Embryonic facial prominence (tissue), 1 donor: ENCODE data around the gene FTO.
"Not testable (repeated sequence)": the region's sequence is repeated elsewhere in the genome, so short reads cannot be mapped to it uniquely, and the experiment has no call there.

Source experiments
- DNase-seq: peaks from one replicate; pipeline ENCODE4 v3.0.0-alpha.2; 2016; ENCODE audit errors: extremely low spot score

The FTO gene

DNA sequence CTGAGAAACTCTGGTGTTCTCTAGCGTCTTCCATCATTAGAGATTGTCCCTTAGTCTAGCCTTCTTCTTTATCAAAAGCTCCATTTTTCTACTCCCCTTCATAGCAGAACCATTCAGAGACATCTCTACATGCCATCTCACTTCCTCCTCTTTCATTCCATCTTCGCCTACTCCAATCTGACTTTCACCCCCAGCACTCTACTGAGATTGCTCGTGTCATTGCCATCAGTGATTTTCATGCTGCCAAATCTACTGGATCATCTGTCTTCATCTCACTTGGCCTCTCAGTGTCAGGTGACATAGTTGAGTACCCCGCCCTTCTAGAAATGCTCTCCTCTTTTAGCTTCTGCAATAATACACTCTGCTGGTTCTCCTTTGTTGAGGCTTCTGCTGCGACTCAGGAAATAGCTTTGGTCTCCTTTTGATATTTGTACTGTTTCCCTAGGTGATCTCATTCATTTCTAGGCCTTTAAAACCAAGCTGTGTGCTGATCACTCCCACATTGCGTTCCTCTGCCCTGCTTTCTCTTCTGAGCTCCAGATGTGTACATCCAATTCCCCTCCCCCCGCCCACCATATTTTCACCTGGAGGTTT lies 119.1 kb downstream of the FTO start:
- no peak for DNase-seq

GRCh38 chr16:53826658-53827057 lies 122.7 kb downstream of the FTO start:
- no peak for DNase-seq

DNA sequence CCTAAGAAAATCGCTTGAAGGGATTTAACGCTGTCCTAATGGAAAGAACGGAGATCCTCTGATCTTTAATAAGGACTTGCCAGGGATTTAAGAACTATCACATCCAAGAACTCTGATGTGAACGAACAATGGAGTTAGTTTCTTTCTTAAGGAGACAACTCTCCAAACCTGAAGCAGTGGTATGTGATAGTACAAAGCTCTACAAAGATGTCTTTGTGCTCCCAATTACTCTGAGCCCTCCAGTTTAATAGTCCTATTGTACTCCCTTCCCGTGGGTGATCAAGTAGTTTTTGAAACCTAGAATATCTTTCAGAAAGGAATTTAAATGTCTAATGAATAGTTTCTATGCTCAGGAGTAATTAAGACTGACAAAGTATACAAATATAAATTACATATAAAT lies 123.8 kb downstream of the FTO start:
- no peak for DNase-seq

GRCh38 chr16:53829186-53829747 lies 125.3 kb downstream of the FTO start:
- DNase-seq, result no peak

GRCh38 chr16:53832896-53833544 lies 129.1 kb downstream of the FTO start:
- DNase-seq, result no peak

- DNase-seq, result no peak
Observed at GRCh38 chr16:53836142-53836541, 132.2 kb downstream of the FTO start.

DNA sequence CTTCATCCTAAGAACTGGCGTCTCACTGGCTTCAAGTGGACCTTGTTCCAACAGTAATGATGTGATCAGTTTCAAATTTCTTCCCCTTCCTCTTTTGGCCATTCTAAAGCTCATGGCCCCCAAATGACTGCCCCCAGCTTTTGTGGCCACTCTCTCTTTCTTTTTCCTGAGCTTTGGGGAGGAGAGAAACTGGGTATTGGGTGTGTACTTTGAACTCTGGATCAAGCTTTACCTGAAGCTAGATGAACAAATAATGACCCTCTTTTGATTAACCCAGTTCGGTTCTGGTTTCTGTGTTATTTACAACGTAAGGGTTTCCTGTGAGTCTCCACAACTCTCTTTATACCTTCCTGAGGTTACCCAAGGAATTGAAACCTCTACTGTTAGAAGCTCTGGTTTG lies 132.7 kb downstream of the FTO start:
- no peak for DNase-seq

GRCh38 chr16:53837426-53837825 lies 133.5 kb downstream of the FTO start:
- no peak for DNase-seq

GRCh38 chr16:53839150-53839549 lies 135.2 kb downstream of the FTO start:
- peak; percentile 34 for DNase-seq

DNA sequence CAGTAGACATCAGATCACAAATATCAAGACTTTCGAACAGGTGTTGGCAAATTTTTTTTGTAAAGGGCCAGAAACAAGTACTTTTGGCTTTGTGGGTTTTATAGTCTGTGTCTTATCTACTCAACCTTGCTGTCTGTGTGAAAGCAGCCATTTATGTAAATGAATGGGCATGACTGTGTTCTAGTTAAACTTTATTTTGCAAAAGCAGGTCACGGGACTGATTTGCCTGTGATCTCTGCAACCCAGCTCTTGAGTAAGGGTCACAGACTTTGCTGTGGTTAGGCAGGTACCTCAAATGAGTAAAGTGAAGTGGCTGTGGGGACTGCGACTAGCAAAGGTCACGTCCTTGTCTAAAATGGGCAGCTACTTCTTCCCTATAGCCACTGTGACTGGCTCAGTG lies 136.5 kb downstream of the FTO start:
- DNase-seq, result no peak

- no peak for DNase-seq
Observed at GRCh38 chr16:53841884-53842283, 137.9 kb downstream of the FTO start.

DNA sequence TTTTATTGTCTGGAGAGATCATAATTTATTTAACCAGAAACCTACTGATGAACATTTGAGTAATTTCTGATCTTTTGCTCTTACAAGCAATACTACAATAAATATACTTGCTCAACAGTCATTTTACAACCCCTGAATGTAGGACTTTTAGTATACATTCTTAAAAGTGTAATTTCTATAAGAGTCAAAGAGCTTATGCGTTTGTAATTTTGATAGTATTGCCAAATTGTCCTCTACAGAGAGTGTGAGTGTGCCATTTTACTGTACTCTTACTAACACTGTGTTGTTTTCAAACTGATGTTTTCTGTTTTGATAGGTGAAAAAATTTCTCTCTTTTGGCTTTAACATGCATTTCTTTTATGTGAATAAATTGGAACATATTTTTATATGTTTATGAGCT lies 139.1 kb downstream of the FTO start:
- DNase-seq, result no peak

- DNase-seq, result no peak
Observed at GRCh38 chr16:53844804-53845203, 140.8 kb downstream of the FTO start.

DNA sequence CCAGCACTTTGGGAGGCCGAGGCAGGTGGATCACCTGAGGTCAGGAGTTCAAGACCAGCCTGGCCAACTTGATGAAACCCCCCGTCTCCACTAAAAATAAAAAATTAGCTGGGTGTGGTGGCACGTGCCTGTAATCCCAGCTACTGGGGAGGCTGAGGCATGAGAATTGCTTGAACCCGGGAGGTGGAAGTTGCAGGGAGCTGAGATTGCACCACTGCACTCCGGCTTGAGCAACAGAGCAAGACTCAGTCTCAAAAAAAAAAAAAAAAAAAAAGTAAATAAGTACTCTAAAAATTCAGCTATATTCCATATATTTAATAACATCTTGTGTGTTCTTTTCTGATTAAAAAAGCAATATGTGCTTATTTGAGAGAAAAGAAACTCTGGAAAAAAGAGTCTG lies 142.6 kb downstream of the FTO start:
- DNase-seq, result not testable (repeated sequence)

GRCh38 chr16:53846971-53847370 lies 143.0 kb downstream of the FTO start:
- no peak for DNase-seq

GRCh38 chr16:53848277-53848942 lies 144.5 kb downstream of the FTO start:
- DNase-seq, result no peak

GRCh38 chr16:53848950-53849349 lies 145.0 kb downstream of the FTO start:
- no peak for DNase-seq

DNA sequence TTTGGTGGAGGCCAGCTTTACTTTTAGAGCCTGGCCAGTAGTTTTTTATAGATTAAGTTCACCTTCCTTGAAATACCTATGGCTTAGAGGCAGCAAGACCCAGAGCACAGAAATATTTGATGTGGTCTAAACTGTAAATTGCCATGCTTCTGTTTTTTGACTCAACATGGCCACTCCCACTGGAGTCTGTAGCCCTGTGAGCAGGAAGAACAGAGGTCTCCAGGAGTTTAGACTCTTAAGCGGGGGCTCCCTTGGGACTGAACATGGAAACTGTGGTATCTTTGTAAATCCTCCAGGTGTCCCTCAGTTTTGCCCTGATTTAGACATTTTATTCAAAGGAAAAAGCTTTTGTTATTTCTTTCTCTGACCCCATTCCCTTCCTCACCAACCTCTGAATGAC lies 145.6 kb downstream of the FTO start:
- no peak for DNase-seq

DNA sequence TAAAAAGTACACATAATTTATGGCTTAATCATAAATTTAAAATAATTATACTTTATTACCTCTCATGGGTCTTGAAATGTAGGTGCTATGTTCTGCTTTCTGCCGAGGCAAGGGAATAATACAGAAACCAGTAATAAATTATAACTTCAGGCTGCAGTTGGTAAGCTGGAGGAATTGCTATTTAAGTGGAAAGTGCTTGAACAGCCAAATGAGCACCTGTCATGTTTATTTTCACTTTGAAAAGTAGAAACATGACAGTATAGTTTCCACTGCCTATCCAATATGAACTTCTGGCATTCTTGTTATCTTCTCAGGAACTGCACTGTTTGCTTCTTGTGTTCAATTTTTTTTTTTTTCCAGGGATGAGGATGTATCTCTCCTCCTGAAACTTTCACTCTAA lies 146.0 kb downstream of the FTO start:
- no peak for DNase-seq

- DNase-seq, result no peak
Observed at GRCh38 chr16:53852678-53853077, 148.7 kb downstream of the FTO start.

DNA sequence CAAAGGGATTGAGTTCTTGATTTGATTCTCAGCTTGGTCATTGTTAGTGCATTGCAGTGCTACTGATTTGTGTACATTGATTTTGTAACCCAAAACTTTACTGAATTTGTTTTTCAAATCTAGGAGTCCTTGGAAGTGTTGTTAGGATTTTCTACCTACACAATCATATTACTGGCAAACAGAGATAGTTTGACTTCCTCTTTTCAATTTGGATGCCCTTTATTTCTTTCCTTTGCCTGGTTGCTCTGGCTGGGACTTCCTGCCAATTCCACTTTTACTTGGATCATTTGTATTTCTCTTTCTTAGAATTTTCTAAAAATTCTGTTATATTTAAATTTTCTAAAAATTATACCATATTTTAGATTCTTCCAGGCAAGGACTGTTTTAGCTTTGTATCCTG lies 151.1 kb downstream of the FTO start:
- no peak for DNase-seq

DNA sequence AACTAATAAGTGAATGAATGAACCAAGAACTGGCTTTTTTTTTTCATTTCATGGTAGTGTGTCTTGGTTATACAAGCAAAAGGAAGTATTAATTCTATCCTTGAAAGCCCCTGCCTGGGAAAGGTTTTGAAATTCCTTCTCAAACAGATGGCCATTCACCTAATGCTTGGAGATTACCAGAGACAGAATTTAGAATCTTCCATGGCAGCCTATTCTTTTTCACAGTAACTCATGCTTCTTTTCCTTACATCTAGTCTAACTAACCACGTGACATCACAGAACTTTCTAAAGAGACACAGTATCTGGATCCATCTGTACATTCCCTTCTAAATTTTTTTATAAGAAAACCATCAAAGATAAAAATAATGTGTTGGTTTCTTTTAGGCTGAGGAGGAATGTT lies 151.6 kb downstream of the FTO start:
- DNase-seq, result no peak

DNA sequence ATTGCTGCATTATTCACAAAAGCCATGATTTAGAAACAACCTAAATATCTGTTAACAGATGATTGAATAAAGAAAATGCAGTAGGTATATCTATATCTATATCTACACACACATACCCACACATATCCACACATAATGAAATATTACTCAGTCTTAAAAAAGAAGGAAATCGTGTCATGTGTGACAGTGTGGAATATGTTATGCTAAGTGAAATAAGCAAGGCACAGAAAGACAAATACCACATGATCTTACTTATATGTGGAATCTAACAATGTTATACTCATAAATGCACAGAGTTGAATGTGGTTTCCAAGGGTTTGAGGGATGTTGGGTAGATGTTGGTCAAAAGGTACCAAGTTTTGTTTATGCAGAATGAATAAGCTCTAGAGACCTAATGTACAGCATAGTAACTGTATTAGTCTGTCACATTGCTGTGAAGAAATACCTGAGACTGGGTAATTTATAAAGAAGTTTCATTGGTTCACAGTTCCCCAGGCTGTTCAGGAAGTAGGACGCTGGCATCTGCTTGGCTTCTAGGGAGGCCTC lies 156.1 kb downstream of the FTO start:
- DNase-seq, result no peak
